Activated T-helper 1 cell treated with anti-CD3 and anti-CD28 coated beads, Interleukin-2, amount 50 U/mL, for 16 hours (primary cell): ENCODE results near the gene ACOT2.
A peak's percentile ranks its signal among the peaks of the same experiment; 100 is the strongest.
"Not testable (repeated sequence)": the region's sequence is repeated elsewhere in the genome, so short reads cannot be mapped to it uniquely, and the experiment has no call there.

ENCODE experiments used
- DNase-seq, 2 donors: peaks; one replicate each; pipeline ENCODE4 v3.0.0-alpha.2; 2020; ENCODE audit warnings: low read depth in 1 of 2, low spot score in 1 of 2

Gene ACOT2

GRCh38 chr14:73569185-73569958 is at the start of gene ACOT2:
Gene ACOT2, plus strand, starts transcription at chr14:73569213. Its CDS starts 28 bp downstream, at chr14:73569241.
- peak; percentile 57 to 78 for DNase-seq

- DNase-seq = no peak
These were observed 47.8 kb upstream of the ACOT2 start for GRCh38 chr14:73521229-73521628.

DNA sequence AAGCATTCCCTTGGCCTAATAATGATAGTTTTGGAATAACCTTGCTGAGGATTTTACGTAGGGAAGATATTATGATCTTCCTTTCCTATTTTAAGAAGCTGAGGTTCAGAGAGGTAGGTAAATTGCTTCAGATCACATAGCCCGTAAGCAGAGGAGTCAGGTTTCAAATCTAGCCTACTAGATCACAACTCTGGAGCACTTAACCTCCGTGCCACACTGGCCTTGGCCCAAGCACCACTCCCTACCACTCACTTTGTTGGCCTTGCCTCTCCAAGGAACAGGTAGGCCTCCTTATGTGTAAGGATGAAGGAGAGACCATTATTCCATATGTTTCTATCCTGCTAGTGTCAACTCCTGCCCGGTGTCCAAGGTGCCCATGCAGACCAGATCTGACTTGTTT is 44.5 kb upstream of the ACOT2 start:
- DNase-seq = no peak

DNA sequence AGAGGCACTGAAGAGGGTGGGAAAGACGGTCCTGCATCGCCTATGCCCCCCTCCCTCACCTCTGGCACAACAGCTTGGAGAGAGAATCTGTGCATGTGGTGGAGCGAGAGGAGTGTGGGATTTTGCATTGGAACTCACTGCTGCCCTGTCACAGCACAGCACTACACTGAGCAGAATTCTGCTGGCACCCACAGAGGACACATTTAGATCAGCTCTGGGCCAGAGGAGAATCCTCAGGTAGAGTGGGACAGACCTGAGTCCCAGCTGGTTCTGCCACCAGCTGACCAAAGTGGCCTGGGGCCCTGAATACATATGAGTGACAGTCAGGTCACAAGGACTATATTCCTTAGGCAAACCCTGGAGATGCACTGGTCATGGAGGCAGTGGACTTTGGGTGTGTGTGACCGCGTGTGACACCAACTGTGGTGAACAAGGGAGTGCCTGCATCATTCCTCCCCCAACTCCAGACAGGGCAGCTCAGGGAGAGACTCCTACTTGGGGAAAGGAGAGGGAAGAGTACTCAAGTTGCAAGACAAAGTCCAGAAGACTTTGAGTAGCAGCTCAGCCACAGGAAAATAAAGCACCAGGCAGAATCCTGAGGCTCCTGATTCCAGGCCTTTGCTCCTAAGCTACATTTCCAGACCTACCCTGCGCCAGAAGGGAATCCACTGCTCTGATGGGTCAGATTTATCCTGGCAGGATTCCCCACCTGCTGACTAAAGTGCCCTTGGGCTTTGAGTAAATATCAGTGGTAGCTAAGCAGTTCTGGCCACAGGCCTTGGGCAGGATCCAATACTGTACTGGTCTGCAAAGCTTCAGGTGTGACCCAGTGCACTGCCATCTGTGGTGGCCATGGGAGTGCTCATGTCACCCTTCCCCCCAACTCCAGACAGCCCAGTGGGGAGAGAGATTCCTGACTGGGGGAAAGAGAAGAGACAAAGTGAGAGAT is 42.7 kb upstream of the ACOT2 start:
- no peak for DNase-seq

GRCh38 chr14:73529356-73529755 is 39.7 kb upstream of the ACOT2 start:
- DNase-seq = not testable (repeated sequence)

GRCh38 chr14:73531971-73532370 is 37.0 kb upstream of the ACOT2 start:
- DNase-seq = not testable (repeated sequence)

- not testable (repeated sequence) for DNase-seq
These were observed 31.6 kb upstream of the ACOT2 start for GRCh38 chr14:73537244-73538045.

DNA sequence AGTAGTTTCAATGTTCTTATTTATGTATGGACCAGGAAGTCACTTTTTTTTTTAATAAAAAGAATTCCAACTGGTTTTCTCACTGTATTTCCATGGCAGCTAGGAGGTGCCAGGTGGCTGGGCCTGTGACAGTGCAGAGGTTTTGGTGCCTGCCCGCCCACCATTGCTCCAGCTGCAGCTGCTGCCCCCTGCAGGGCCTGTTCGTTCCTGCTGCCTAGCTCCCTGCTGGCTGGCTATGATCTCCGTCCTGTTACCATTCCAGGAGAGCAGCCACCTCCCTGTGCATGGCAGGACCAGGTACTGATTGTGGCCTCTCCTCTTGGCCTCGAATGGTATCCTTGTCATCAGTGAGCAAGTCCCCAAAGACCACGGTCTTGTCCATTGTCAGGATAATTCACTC is 30.0 kb upstream of the ACOT2 start:
- peak; percentile 6 to 31 for DNase-seq

GRCh38 chr14:73542961-73543360 is 26.1 kb upstream of the ACOT2 start:
- not testable (repeated sequence) for DNase-seq

DNA sequence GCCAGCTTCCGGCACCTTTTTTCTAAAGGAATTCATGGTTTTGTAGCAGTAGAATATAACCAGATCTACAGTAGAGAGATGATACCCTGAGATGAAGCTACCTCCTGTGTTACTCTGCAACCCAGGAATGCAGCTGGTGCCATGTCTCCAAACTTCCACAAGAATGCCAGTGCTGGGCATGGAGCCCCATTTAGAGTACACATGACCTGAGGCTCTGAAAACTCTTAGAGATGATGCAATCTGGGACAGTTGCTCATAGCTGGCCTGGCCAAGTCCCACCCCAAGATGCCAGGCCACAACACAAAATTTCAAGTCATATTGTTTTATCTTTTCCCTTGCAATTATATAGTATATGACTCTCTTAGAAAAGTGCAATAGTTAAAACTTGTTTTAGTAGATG is 23.7 kb upstream of the ACOT2 start:
- DNase-seq = not testable (repeated sequence)

GRCh38 chr14:73549097-73549496 is 19.9 kb upstream of the ACOT2 start:
- DNase-seq = not testable (repeated sequence)

GRCh38 chr14:73549889-73550524 is 19.0 kb upstream of the ACOT2 start:
- not testable (repeated sequence) for DNase-seq

DNA sequence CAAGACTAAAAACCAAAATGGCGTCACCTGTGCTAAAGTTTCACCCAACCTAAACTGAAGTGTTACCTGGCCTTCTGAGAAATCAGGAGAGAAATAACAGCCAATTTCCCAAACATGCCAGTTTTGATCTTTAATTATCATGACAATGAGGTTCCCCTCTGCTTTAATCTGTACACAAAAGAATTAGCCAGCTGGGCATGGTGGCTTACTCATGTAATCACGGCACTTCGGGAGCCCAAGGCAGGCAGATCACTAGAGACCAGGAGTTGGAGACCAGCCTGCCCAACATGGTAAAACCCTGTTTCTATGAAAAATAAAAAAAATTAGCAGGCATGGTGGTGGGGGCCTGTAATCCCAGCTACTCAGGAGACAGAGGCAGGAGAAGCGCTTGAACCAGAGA is 15.2 kb upstream of the ACOT2 start:
- no peak for DNase-seq

GRCh38 chr14:73557201-73557600 is 11.8 kb upstream of the ACOT2 start:
- not testable (repeated sequence) for DNase-seq

DNA sequence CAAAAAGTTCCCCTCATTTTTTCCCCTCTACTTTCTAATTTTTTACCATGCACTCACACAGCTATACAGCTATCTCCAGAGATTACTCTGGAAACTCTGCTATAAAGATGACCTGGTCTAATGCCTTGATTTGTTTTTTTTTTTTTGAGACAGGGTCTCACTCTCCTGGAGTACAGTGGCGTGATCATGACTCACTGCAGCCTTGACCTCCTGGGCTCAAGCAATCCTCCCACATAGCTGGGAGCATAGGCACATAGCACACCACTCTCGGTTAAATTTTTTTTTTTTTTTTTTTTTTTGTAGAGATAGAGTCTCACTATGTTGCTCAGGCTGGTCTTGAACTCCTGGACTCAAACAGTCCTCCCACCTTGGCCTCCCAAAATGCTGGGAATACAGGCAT is 10.8 kb upstream of the ACOT2 start:
- DNase-seq = not testable (repeated sequence)

DNA sequence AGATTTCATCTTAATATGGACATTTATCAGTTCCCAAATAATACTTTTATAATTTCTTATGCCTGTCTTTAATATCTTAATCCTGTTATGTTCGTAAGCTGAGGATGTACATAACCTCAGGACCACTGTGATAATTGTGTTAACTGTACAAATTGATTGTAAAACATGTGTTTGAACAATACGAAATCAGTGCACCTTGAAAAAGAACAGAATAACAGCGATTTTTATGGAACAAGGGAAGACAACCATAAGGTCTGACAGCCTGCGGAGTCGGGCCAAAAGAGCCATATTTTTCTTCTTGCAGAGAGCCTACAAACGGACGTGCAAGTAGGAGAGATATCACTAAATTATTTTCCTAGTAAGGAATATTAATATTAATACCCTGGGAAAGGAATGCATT is 6.8 kb upstream of the ACOT2 start:
- not testable (repeated sequence) for DNase-seq

- not testable (repeated sequence) for DNase-seq
These were observed 6.3 kb upstream of the ACOT2 start for GRCh38 chr14:73562696-73563095.

DNA sequence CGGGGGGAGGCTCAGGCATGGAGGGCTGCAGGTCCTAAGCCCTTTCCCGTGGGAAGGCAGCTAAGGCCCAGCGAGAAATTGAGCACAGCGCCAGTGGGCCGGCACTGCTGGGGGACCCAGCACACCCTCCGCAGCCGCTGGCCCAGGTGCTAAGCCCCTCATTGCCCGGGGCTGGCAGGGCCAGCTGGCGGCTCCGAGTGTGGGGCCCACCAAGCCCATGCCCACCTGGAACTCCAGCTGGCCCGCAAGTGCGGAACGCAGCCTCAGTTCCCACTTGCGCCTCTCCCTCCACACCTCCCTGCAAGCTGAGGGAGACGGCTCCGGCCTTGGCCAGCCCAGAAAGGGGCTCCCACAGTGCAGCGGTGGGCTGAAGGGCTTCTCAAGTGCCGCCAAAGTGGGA is 2.6 kb upstream of the ACOT2 start:
- not testable (repeated sequence) for DNase-seq

GRCh38 chr14:73566935-73567334 is 2.1 kb upstream of the ACOT2 start:
- not testable (repeated sequence) for DNase-seq

GRCh38 chr14:73567358-73567757 is 1.7 kb upstream of the ACOT2 start:
- no peak for DNase-seq
